T-helper 2 cell treated with Interferon-gamma antibody and Interleukin-4, amounts not matched to agents 5 μg/mL and 100 μg/mL, for 36 hours (primary cell): Measurements from ENCODE around the gene RPL19.

Experiments used
- DNase-seq: peaks from one replicate; pipeline ENCODE4 v3.0.0; 2021; ENCODE audit warnings: low spot score
- H3K27ac Mint-ChIP-seq: one replicate; pipeline ENCODE4 v1.8.0; 2021; ENCODE audit warnings: mild to moderate bottlenecking, mixed read lengths
- H3K27me3 Mint-ChIP-seq: one replicate; pipeline ENCODE4 v1.8.0; 2021; ENCODE audit warnings: low read depth, mixed read lengths
- H3K36me3 Mint-ChIP-seq: one replicate; pipeline ENCODE4 v1.8.0; 2021; ENCODE audit warnings: low read depth, mixed read lengths
- H3K4me1 Mint-ChIP-seq: one replicate; pipeline ENCODE4 v1.8.0; 2021; ENCODE audit warnings: low read depth, mixed read lengths
- H3K4me3 Mint-ChIP-seq: one replicate; pipeline ENCODE4 v1.8.0; 2022; ENCODE audit warnings: mild to moderate bottlenecking, moderate library complexity, mixed read lengths
- H3K9me3 Mint-ChIP-seq: one replicate; pipeline ENCODE4 v1.8.0; 2021; ENCODE audit warnings: mixed read lengths

RPL19 gene

GRCh38 chr17:39200070-39200879, at the start of gene RPL19:
RPL19 (plus strand) TSS chr17:39200283; CDS start chr17:39200345, 62 bp downstream.
- peaks cover 45% of the 10 kb centered on the region for H3K36me3 Mint-ChIP-seq
- H3K27ac Mint-ChIP-seq, result peak within 1 kb of the TSS; percentile 97
- H3K4me1 Mint-ChIP-seq, result peaks cover 44% of the 10 kb centered on the region
- no peaks in the 10 kb centered on the region for H3K9me3 Mint-ChIP-seq
- H3K4me3 Mint-ChIP-seq, result peak within 1 kb of the TSS; percentile 84
- peak; percentile 77 for DNase-seq
- no peaks in the 10 kb centered on the region for H3K27me3 Mint-ChIP-seq

GRCh38 chr17:39150795-39151149, 49.3 kb upstream of the RPL19 start:
- Mint-ChIP-seq H3K27ac (no peak overlapping the region), H3K4me3 (peak overlapping the region; percentile 65), H3K27me3 (peaks cover 46% of the 10 kb centered on the region), H3K4me1 (peaks cover 22% of the 10 kb centered on the region), H3K36me3 (no peaks in the 10 kb centered on the region), H3K9me3 (no peaks in the 10 kb centered on the region)
- DNase-seq, result no peak

- H3K27ac Mint-ChIP-seq, result peak within 1 kb of the TSS; percentile 68
- H3K27me3 Mint-ChIP-seq, result peaks cover 46% of the 10 kb centered on the region
- H3K4me1 Mint-ChIP-seq, result peaks cover 22% of the 10 kb centered on the region
- DNase-seq, result no peak
- H3K36me3 Mint-ChIP-seq, result no peaks in the 10 kb centered on the region
- peak within 1 kb of the TSS; percentile 93 for H3K4me3 Mint-ChIP-seq
- no peaks in the 10 kb centered on the region for H3K9me3 Mint-ChIP-seq
Observed at GRCh38 chr17:39151150-39151942, 48.7 kb upstream of the RPL19 start, which contains the start of gene PLXDC1. PLXDC1 (minus strand) TSS chr17:39151637; CDS start chr17:39151437, 200 bp downstream.

GRCh38 chr17:39151943-39152818, 47.9 kb upstream of the RPL19 start:
- Mint-ChIP-seq H3K4me1 (peaks cover 22% of the 10 kb centered on the region), H3K27me3 (peaks cover 46% of the 10 kb centered on the region), H3K4me3 (peak overlapping the region; percentile 93), H3K27ac (peak overlapping the region; percentile 68), H3K9me3 (no peaks in the 10 kb centered on the region), H3K36me3 (no peaks in the 10 kb centered on the region)
- DNase-seq, result no peak

GRCh38 chr17:39153599-39154051, 46.5 kb upstream of the RPL19 start:
- Mint-ChIP-seq H3K27me3 (peaks cover 40% of the 10 kb centered on the region), H3K27ac (peak overlapping the region; percentile 93), H3K4me1 (peaks cover 22% of the 10 kb centered on the region), H3K4me3 (peak overlapping the region; percentile 93), H3K36me3 (no peaks in the 10 kb centered on the region), H3K9me3 (no peaks in the 10 kb centered on the region)
- peak; percentile 86 for DNase-seq

GRCh38 chr17:39155654-39156053, 44.4 kb upstream of the RPL19 start:
- Mint-ChIP-seq H3K36me3 (no peaks in the 10 kb centered on the region), H3K4me1 (peaks cover 22% of the 10 kb centered on the region), H3K27ac (no peak overlapping the region), H3K4me3 (no peak overlapping the region), H3K27me3 (peaks cover 24% of the 10 kb centered on the region), H3K9me3 (no peaks in the 10 kb centered on the region)
- DNase-seq, result no peak

- H3K27me3 Mint-ChIP-seq, result peaks cover 20% of the 10 kb centered on the region
- no peaks in the 10 kb centered on the region for H3K36me3 Mint-ChIP-seq
- peaks cover 22% of the 10 kb centered on the region for H3K4me1 Mint-ChIP-seq
- no peak for DNase-seq
- H3K4me3 Mint-ChIP-seq, result no peak overlapping the region
- no peak overlapping the region for H3K27ac Mint-ChIP-seq
- no peaks in the 10 kb centered on the region for H3K9me3 Mint-ChIP-seq
Observed at GRCh38 chr17:39156491-39156890, 43.6 kb upstream of the RPL19 start.

GRCh38 chr17:39158623-39159022, 41.5 kb upstream of the RPL19 start:
- Mint-ChIP-seq H3K4me1 (peaks cover 3% of the 10 kb centered on the region), H3K36me3 (no peaks in the 10 kb centered on the region), H3K27me3 (peaks cover 13% of the 10 kb centered on the region), H3K27ac (no peak overlapping the region), H3K9me3 (no peaks in the 10 kb centered on the region), H3K4me3 (no peak overlapping the region)
- DNase-seq, result no peak

- H3K27ac Mint-ChIP-seq, result no peak overlapping the region
- H3K4me1 Mint-ChIP-seq, result peaks cover 9% of the 10 kb centered on the region
- no peaks in the 10 kb centered on the region for H3K9me3 Mint-ChIP-seq
- H3K27me3 Mint-ChIP-seq, result peaks cover 31% of the 10 kb centered on the region
- no peak for DNase-seq
- no peaks in the 10 kb centered on the region for H3K36me3 Mint-ChIP-seq
- H3K4me3 Mint-ChIP-seq, result no peak overlapping the region
Observed at GRCh38 chr17:39161962-39162361, 38.1 kb upstream of the RPL19 start.

- H3K9me3 Mint-ChIP-seq, result peaks cover 3% of the 10 kb centered on the region
- no peak overlapping the region for H3K27ac Mint-ChIP-seq
- DNase-seq, result peak; percentile 70
- H3K4me1 Mint-ChIP-seq, result peaks cover 17% of the 10 kb centered on the region
- peaks cover 39% of the 10 kb centered on the region for H3K27me3 Mint-ChIP-seq
- no peaks in the 10 kb centered on the region for H3K36me3 Mint-ChIP-seq
- H3K4me3 Mint-ChIP-seq, result peak overlapping the region; percentile 85
Observed at GRCh38 chr17:39164675-39165143, 35.4 kb upstream of the RPL19 start.

- Mint-ChIP-seq H3K9me3 (peaks cover 3% of the 10 kb centered on the region), H3K4me3 (peak overlapping the region; percentile 85), H3K27ac (no peak overlapping the region), H3K27me3 (peaks cover 38% of the 10 kb centered on the region), H3K36me3 (no peaks in the 10 kb centered on the region), H3K4me1 (peaks cover 17% of the 10 kb centered on the region)
- DNase-seq, result no peak
Observed at GRCh38 chr17:39165178-39165840, 34.8 kb upstream of the RPL19 start.

- Mint-ChIP-seq H3K4me1 (peaks cover 17% of the 10 kb centered on the region), H3K36me3 (no peaks in the 10 kb centered on the region), H3K9me3 (peaks cover 3% of the 10 kb centered on the region), H3K27me3 (peaks cover 41% of the 10 kb centered on the region), H3K27ac (no peak within 1 kb of the TSS), H3K4me3 (peak within 1 kb of the TSS; percentile 85)
- no peak for DNase-seq
Observed at GRCh38 chr17:39165841-39166349, 34.2 kb upstream of the RPL19 start, which contains the start of gene ARL5C. ARL5C (minus strand) TSS chr17:39166161; CDS start chr17:39165760, 401 bp downstream.
